ENCODE measurements around the gene PHAF1. TPM values are rescaled to one million over a fixed set of nuclear protein-coding genes. Genes with fewer than 3 reads are reported as not detected.

Gene PHAF1
- total RNA-seq, 1 experiment from 2014 or later = 21.9 TPM

DNA sequence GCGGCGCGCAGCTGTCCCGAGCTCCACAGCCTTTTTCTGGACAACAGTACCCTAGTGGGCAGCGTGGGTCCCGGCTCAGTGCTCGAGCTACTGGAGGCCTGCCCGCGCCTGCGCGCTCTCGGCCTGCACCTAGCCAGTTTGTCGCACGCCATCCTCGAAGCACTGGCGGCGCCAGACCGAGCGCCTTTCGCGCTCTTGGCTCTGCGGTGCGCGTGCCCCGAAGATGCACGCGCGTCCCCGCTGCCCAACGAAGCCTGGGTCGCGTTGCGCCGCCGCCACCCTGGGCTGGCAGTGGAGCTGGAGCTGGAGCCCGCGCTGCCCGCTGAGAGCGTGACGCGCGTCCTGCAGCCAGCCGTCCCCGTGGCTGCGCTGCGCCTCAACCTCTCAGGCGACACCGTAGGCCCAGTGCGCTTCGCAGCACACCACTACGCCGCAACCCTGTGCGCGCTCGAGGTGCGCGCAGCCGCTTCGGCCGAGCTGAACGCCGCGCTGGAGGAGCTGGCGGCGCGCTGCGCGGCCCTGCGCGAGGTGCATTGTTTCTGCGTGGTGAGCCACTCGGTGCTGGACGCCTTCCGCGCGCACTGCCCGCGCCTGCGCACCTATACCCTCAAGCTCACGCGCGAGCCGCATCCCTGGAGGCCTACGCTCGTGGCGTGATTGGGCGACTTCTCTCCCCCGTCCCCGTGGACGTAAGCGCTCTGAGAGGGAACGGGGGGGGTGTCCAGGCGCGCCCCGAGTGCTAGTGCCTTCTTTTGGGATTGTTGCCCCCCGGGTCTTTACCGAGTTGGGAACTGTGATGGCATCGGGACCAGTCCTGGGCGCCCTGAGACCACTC lies 53.6 kb downstream of the PHAF1 start:
- DNase-seq = no peak
- Mint-ChIP-seq H3K27ac (ENCODE audit: unreplicated experiment) (no peak overlapping the region), H3K36me3 (ENCODE audit: insufficient read depth, unreplicated experiment) (peaks cover 54% of the 10 kb centered on the region), H3K27me3 (ENCODE audit: unreplicated experiment) (no peaks in the 10 kb centered on the region), H3K4me1 (ENCODE audit: low read depth, unreplicated experiment) (peaks cover 5% of the 10 kb centered on the region), H3K4me3 (ENCODE audit: low read depth, unreplicated experiment) (peak overlapping the region; percentile 28), H3K9me3 (ENCODE audit: low read depth, unreplicated experiment) (no peaks in the 10 kb centered on the region)
- BruUV-seq (replicated peaks) = no TSS peak
- TF ChIP-seq, protein P1, sequence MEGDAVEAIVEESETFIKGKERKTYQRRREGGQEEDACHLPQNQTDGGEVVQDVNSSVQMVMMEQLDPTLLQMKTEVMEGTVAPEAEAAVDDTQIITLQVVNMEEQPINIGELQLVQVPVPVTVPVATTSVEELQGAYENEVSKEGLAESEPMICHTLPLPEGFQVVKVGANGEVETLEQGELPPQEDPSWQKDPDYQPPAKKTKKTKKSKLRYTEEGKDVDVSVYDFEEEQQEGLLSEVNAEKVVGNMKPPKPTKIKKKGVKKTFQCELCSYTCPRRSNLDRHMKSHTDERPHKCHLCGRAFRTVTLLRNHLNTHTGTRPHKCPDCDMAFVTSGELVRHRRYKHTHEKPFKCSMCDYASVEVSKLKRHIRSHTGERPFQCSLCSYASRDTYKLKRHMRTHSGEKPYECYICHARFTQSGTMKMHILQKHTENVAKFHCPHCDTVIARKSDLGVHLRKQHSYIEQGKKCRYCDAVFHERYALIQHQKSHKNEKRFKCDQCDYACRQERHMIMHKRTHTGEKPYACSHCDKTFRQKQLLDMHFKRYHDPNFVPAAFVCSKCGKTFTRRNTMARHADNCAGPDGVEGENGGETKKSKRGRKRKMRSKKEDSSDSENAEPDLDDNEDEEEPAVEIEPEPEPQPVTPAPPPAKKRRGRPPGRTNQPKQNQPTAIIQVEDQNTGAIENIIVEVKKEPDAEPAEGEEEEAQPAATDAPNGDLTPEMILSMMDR (IDR thresholded peaks at IDR 0.05; ENCODE audit: unreplicated experiment) = no peak
- CTCF ChIA-PET = interaction anchor here (0.6 kb wide), 1 partner anchor 413 kb away, joined by 8 read pairs; no protein-coding TSS in a partner anchor
- intact Hi-C loops (cut with micrococcal nuclease; ENCODE audit: unreplicated experiment) = loop anchor here (5.0 kb wide), 1 partner anchor 56 kb away; the partner anchor contains the start of gene PHAF1

DNA sequence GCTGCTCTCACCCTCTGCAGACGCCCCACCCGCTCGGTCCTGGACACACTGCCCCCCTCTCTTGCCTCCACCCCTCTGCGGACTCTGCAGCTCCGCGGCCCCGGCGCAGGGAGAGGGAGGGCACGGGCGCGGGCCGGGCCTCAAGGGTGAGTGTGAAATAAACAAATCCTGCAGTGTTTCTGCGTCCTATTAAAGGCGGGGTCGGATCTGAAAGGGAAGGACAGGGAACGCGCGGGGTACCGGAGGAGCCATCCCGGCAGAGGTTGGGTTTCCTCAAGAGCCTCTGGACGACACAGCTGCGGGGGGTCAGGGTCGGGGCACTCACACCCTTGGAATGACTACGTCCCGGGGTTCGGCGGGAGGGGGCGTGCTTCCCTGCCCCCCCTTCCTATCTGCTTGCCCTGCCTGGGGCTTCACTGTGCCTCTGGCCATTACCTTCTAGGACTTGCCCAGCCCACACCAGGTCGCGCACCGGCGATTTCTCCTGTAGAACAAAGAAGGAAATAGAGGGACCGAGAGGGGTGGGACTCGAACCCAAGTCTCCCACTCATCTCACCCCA lies 54.3 kb downstream of the PHAF1 start:
- Mint-ChIP-seq H3K27ac (ENCODE audit: unreplicated experiment) (no peak overlapping the region), H3K9me3 (ENCODE audit: low read depth, unreplicated experiment) (no peaks in the 10 kb centered on the region), H3K4me3 (ENCODE audit: low read depth, unreplicated experiment) (peak overlapping the region; percentile 28), H3K27me3 (ENCODE audit: unreplicated experiment) (no peaks in the 10 kb centered on the region), H3K4me1 (ENCODE audit: low read depth, unreplicated experiment) (no peaks in the 10 kb centered on the region), H3K36me3 (ENCODE audit: insufficient read depth, unreplicated experiment) (peaks cover 47% of the 10 kb centered on the region)
- BruUV-seq (replicated peaks) = no TSS peak
- TF ChIP-seq, protein P1 (IDR thresholded peaks at IDR 0.05; ENCODE audit: unreplicated experiment) = no peak
- intact Hi-C loops (cut with micrococcal nuclease; ENCODE audit: unreplicated experiment) = loop anchor here (5.0 kb wide), 1 partner anchor 57 kb away; the partner anchor contains the start of gene PHAF1
- CTCF ChIA-PET = no interaction called here
- DNase-seq = no peak

DNA sequence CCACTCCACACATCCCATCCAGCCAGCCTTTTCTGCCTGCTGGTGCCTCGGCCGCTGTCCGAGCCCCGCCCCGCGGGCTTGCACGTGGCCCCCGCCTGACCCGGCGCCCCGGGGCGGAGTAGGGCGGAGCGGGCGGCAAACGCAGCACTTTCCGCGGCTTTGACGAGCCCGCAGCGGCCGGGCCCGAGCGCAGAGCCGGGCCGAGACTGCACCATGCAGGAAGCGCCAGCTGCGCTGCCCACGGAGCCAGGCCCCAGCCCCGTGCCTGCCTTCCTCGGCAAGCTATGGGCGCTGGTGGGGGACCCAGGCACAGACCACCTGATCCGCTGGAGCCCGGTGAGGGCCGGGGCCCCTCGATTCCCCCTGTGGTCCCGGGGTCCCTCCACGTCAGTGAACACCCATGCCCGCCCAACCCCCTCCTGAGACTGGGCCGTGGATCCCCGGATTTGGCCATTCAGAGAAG lies 54.9 kb downstream of the PHAF1 start, which contains the start of gene HSF4:
Gene HSF4 (plus strand): TSS at position 147 of the 463 bp plus-strand sequence. CDS start 67 bp downstream, at position 214.
- TF ChIP-seq, protein P1 (IDR thresholded peaks at IDR 0.05; ENCODE audit: unreplicated experiment) = no peak
- no TSS peak for BruUV-seq (replicated peaks)
- Mint-ChIP-seq H3K27ac (ENCODE audit: unreplicated experiment) (no peak within 1 kb of the TSS), H3K4me3 (ENCODE audit: low read depth, unreplicated experiment) (peak within 1 kb of the TSS; percentile 28), H3K36me3 (ENCODE audit: insufficient read depth, unreplicated experiment) (peaks cover 43% of the 10 kb centered on the region), H3K9me3 (ENCODE audit: low read depth, unreplicated experiment) (no peaks in the 10 kb centered on the region), H3K27me3 (ENCODE audit: unreplicated experiment) (no peaks in the 10 kb centered on the region), H3K4me1 (ENCODE audit: low read depth, unreplicated experiment) (peaks cover under 1% of the 10 kb centered on the region)
- DNase-seq = no peak
- CTCF ChIA-PET = no interaction called here
- intact Hi-C loops (cut with micrococcal nuclease; ENCODE audit: unreplicated experiment) = loop anchor here (5.0 kb wide), 1 partner anchor 57 kb away; the partner anchor contains the start of gene PHAF1

DNA sequence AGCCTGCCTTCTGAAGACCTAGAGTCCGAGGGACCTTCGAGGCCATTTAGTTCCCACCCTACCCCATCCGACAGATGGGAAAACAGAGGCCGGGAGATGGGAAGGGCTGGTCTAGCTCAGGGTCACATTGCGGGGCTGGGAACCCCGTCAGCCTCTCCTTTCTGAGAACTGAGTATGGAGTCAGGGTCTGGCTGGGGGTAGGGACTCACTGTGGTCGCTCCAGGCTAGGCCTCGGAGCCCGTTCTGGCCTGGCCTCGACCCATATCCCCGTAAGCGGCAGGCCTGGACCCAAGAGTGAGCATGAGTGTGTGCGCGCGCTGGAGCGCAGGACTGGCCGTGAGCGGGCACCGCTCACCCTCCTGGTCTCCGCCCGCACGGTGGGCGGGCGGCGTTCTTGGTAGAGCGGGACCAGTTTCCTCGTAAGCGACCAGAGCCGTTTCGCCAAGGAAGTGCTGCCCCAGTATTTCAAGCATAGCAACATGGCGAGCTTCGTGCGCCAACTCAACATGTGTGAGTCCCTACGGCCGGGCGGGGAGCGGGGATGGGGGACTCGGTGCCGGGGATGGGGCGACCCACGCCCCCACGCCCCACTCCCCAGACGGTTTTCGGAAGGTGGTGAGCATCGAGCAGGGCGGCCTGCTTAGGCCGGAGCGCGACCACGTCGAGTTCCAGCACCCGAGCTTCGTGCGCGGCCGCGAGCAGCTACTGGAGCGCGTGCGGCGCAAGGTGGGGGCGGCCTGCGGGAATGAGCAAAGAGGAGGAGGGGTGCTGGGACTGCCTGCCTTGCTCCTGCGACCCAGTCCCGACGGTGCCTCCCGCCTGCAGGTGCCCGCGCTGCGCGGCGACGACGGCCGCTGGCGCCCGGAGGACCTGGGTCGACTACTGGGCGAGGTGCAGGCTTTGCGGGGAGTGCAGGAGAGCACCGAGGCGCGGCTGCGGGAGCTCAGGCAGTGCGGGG lies 55.7 kb downstream of the PHAF1 start:
- no peaks in the 10 kb centered on the region for H3K9me3 Mint-ChIP-seq (ENCODE audit: low read depth, unreplicated experiment)
- no peak for DNase-seq
- peaks cover 43% of the 10 kb centered on the region for H3K36me3 Mint-ChIP-seq (ENCODE audit: insufficient read depth, unreplicated experiment)
- no TSS peak for BruUV-seq (replicated peaks)
- no peaks in the 10 kb centered on the region for H3K27me3 Mint-ChIP-seq (ENCODE audit: unreplicated experiment)
- TF ChIP-seq, protein P1 (IDR thresholded peaks at IDR 0.05; ENCODE audit: unreplicated experiment) = no peak
- H3K27ac Mint-ChIP-seq (ENCODE audit: unreplicated experiment) = no peak overlapping the region
- intact Hi-C loops (cut with micrococcal nuclease; ENCODE audit: unreplicated experiment) = no loop called here
- H3K4me1 Mint-ChIP-seq (ENCODE audit: low read depth, unreplicated experiment) = peaks cover 8% of the 10 kb centered on the region
- CTCF ChIA-PET = interaction anchor here (1.0 kb wide), 1 partner anchor 27 kb away, joined by 5 read pairs; no protein-coding TSS in a partner anchor
- H3K4me3 Mint-ChIP-seq (ENCODE audit: low read depth, unreplicated experiment) = no peak overlapping the region

All from Calu3 (cell line).